GM18867 (cell line): ENCODE data around the gene HERC3.

Experiments
- ATAC-seq: cut with Tn5 transposase; IDR thresholded peaks from one replicate; pipeline ENCODE4 v1.9.1; 2021; ENCODE audit warnings: mild to moderate bottlenecking, moderate library complexity; ENCODE audit not compliant: unreplicated experiment

The HERC3 gene

DNA sequence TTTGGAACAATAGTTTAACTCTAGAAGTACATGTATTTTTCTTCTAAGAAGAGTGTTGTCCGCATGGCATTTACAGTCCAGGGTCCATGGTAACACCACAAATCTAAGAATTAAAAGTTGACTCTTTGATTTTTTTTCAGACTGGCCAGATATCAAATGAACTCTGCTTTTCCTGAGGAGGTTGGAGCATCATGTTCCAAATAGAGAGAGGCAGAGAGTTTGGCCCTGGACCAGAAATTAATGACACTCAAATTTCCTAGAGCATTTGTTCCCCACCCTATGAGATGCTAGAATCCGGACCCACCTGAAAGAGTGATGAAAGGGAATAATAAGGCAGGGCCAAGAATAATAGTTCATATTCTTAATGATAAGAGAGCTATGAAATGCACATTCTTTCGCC lies 152.3 kb downstream of the HERC3 start:
- no peak for ATAC-seq

DNA sequence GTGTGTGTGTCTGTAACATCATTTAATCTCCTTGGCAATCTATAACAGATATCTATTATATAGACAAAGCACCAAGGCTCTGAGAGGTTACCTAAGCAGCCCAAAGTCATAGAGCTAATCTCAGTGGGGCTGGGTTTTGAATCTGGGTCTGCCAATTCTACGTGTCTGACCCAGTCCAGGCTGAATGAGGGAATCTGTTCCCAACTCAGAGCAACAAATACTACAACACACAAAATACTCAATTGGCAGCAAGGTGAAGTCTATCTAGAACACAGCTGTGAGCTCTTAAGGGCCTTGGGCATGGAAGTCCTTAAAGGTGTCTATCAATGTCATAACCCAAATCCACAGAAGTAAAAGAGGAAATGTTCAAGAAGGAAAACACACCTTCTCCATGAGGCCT lies 152.9 kb downstream of the HERC3 start:
- no peak for ATAC-seq

DNA sequence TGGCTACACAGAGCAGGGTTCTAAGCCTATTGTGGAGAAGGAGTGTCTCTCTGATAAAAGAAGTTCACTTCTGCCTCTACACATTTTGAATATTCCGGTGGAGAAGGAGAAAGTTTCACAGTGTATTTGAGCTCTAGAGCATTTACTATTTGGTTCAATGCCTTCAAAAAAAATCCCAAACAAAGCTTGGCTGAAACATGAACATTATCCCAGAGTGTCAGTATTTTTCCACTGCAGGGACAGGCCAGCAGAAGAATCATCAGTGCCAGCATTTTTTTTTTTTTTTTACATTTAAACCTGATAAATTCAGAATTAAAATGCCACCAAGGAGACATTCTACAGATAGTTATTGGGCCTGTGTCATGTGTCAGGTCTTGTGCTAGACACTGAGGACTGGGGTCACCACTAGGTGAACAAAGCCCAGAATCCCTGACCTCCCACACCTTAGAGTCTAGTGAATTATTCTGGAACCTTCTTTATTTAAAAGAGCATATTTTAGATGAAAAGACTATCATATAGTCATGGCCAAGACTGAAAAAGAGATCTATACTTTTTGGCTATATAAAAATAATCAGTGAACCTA lies 153.4 kb downstream of the HERC3 start:
- ATAC-seq: no peak

DNA sequence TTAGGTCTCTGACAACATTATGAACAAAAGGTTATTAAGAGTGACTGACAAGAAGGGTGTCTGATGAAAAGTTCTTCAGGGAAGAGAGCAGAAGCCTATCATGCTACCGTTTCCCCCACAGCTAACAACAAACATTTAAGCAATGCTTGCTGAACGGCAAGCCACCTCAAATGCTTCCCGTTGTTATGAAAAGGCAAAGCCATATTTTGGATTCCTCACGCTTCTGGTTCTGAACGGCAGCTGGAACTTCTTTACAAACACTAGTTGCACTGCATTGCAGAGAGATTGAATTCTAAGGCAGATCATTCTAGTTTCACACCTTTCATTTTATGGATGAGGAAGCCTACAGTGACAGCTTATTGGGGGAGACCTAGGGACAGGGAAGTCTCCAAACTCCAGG lies 153.9 kb downstream of the HERC3 start:
- ATAC-seq: no peak

DNA sequence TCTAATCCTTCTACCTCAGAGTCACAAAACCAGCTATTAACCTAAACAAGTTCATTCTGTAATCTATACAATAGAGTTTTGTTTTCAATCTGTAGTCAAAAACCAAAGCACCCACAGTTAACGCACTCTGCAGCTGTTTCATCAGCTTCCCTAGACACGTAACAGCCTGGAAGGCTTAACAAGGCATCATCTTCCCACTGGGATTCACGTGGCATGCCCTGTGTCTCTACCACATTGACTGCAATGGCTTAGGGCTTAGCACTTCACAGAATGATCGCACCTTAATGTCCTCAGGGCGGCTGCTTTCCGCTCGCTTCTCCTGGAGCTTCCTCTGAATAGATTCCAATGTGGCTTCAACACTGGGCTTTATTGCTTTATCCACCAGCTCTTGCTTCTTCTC lies 155.1 kb downstream of the HERC3 start:
- ATAC-seq: no peak

DNA sequence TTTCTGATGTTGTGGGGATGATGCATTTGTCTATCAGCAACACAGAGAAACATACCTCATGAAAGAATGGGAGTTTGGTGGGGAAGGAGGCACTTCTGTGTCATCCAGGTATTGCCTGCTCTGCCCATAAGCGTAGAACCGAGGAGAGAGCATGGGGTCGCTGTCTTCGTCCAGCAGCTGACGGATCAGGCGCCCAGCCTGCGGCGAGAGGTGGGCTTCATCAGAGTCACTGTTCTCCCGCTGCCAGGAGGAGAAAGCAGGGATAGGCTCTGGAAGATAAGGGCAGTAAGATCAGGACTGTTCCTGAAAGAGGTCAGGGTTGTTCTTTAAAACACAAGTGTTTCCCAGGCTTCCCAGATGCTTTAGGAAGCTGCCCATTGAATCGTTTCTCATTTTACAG lies 158.1 kb downstream of the HERC3 start:
- ATAC-seq: no peak

DNA sequence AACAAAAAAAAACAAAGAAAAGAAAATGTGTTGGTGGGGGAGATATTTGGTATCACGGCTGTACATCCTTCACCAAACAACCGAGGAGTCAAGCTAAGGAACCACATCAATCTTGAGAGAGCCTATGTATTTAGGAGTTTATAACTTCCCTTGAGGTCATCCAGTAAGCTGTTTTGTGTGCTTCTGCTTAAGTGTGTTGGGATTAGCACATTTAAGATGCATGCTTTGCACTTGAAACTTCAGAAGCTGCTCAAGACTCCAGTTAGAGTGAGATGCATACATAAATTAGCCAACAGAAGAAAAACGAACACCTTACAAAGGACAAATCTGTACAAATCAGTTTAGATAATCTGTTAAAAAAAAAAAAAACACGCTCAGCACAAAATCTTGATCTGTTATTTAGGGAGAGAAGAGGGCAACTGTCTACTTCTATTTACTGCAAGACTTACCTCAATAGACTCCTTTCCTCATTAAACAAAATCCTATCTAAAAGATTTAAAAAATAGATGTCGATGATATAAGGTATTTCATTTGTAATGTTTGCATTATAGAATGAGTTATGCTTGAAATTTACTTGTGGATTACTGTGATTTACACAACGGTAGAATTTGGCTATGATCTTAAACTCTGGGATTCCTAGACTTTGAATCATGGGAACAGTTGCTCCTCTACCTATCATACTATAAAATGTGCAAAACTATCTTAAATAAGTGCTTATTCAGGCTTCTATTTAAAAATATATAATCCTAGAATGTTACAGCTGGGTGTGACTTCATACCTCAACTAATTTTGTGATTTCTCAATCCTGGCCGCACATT lies 159.2 kb downstream of the HERC3 start:
- no peak for ATAC-seq

DNA sequence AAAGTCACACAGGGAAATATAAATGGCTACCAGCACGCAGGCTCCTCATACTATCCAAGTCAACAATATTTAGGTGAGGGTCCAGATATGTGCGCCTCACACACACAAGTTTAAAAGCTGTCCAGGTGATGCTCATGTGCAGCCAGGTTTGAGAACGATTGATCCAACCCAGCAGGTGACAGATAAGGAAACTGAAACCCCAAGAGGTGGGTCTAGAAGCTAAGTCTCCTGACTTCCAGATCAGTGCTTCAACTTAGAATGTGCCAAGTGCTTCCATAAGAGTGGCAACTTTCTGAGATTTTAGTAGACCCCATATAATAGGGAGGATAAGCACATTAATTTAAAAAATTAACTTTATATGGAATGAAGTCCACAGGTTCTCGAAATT lies 159.8 kb downstream of the HERC3 start:
- peak; percentile 58 for ATAC-seq

DNA sequence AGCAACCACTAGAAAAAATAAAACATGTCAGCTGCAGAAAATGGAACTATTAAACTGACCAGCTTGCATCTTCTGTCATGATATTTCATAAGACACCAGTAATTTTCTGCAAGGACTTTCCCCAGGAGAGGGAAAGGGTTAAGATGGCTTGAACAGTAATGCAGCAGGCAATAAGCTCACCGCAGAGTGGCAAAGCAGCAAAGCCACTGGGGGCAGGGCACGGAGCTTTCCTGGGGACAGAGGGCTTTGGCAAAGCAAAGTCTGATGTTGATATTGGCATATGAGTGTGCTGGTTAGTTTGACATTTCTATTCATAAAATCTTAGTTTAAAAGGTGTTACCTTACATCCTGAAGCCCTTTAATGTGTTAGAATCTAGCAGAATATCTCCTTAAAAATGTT lies 160.5 kb downstream of the HERC3 start:
- ATAC-seq: no peak

DNA sequence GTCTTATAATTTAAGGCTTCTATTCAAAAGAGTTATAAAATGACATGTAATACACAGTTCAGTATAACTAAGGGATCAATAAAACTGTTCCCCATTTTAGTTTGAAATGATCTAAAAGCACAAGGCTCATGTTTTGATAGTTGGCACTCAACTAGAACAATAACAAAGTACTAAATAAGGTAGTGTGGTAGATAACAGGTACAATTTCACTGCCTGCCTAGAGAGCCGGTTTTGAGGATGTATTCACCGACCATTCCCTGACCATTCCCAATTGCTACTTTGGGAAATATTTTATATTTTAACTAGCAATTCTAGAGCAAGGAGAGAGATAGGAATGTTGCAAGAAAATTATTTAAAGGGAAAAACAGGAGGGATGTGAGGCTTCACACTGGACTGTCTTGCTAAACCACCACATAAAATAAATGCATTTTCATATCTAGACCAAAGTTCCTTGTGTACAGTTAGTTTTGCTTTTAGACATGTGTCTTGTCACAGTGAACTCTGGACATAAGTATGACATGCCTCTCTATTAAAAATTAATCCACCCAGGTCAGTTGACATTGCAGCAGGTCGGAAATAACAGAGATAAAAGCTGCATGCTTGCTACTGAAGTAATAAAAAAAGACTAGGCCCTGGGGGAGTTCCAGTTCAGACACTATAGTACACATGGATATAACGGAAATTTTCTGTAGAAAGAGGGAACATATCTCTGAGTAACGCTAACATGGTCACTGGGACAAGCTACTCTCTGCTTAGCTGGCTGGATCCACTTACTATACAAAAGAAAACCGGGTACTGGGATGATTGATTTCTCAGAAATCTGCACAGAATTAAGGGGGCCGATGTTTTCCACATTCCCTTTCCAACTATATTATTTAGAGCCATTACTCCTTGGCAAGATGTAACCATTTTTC lies 161.6 kb downstream of the HERC3 start:
- ATAC-seq: no peak

DNA sequence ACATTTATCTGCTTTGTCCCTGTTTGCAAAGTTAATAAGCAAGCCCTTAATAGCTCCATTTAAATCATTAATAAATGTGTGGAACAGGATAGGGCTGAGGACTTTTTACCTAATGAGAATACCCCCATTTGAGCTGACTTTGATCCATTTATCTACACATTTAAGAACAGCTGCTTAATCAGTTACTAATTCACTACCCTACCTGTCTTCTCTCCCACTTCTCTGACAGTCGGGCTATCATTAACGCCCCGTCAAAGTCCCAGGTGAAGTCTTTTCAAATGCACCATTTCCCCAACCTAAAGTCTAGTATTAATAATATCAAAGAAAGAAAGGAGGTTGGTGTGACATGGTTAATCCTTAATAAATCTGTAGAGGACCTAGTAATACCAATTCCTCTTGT lies 162.5 kb downstream of the HERC3 start:
- ATAC-seq: no peak

DNA sequence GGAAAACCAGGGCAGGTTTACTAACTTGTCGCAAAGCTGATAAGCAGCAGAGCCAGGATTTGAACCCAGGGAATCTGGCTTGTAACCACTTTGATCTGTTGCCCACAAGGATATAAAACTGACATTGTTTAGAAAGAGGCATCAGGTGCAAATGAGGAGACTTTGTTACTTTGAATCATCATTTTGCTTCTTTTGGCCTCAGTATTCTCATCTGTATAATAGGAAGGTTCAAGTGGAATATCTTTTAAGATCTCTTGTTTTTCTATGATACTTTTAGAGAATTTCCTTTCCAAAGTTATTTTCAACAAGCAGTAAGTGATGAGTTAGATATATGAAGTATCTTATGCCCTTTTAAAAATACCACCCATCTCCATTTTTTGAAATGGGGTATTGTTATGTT lies 163.2 kb downstream of the HERC3 start:
- ATAC-seq: no peak

DNA sequence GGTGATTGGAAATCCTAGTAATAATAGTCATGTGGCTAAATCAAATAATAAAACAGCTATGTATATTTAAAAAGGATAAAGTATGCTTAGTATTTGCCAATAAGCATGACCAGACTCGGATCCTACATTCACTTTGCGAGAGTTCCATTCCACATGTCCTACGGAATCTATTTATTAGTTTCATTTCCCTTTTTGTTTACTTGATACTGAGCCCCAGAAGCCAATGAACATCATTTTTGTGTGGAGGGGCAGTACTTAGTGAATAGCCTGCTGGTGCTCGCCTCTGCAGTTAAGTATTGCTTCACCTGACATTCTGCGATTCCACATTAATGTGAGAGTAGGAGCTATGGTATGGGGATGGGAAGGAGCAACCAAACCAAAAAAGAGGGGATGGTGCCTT lies 163.9 kb downstream of the HERC3 start:
- ATAC-seq: no peak

DNA sequence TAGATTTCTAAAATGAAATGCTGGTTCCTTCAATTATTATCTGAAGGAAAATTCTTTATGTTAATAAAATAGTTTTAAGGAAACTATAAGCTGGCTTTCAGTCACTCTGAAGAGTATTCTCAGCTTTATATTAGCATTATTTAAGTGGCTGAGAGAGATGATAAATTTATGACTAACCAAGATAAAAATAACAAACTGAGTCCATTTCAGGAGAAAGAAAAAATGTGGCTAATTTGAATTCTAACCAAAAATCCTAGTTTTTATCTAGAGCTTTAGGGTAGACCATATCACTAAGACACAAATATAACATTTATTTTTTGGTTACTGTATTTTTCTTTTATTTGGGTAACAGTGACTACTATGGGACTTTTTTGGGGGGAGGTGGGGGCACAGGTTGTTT lies 164.8 kb downstream of the HERC3 start:
- ATAC-seq: no peak

DNA sequence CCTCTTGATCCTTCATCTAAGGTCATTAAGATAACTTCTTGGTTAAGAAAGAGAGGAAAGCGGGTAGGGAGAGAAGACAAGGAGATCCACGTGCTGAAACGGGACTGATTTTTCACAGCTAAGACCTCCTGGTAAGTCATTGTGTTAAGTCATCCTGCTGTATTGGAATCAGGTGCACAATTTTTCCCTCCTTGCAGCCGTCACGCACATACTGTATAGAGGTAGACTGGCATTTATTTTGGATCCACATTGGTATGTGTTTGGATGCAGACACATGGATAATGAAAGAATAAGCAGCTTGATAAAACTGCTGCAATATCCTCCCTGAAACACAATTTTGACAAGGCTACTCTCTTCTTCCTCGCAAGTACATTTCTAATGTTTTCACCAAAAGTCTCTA lies 165.5 kb downstream of the HERC3 start:
- ATAC-seq: no peak
